PFSK-1 (cell line): ENCODE data around the gene AHCYL1.

Experiments
- FOXP2 ChIP-seq: optimal IDR thresholded peaks from 2 replicates; pipeline ENCODE3; 2011; ENCODE audit warnings: borderline replicate concordance, control low read depth, inconsistent platforms; ENCODE audit not compliant: insufficient read depth; ENCODE audit errors: extremely low read length, extremely low read depth
- POLR2AphosphoS5 ChIP-seq: IDR thresholded peaks from 2 replicates; pipeline ENCODE4 v1.6.1; 2012; ENCODE audit warnings: low read depth, mild to moderate bottlenecking, control low read depth, low read length, moderate library complexity
- SIN3A ChIP-seq: IDR thresholded peaks from 2 replicates; pipeline ENCODE4 v1.6.1; 2012; ENCODE audit warnings: mild to moderate bottlenecking, low read length, moderate library complexity, borderline replicate concordance; ENCODE audit not compliant: insufficient read depth
- TAF1 ChIP-seq: IDR thresholded peaks from 2 replicates; pipeline ENCODE4 v1.6.1; 2012; ENCODE audit warnings: low read length, control low read depth, borderline replicate concordance; ENCODE audit not compliant: insufficient read depth
- TF ChIP-seq, protein P1 (sequence below), 2 experiments: IDR thresholded peaks; 2 replicates each; pipeline versions ENCODE4 v1.6.1 to v1.8.0; 2011 to 2012; ENCODE audit warnings: low read depth in 2 of 2, low read length in 2 of 2, control low read depth in 1 of 2, inconsistent platforms in 1 of 2, mild to moderate bottlenecking in 1 of 2, moderate library complexity in 1 of 2; ENCODE audit not compliant: insufficient read depth in 1 of 2

Gene AHCYL1

DNA sequence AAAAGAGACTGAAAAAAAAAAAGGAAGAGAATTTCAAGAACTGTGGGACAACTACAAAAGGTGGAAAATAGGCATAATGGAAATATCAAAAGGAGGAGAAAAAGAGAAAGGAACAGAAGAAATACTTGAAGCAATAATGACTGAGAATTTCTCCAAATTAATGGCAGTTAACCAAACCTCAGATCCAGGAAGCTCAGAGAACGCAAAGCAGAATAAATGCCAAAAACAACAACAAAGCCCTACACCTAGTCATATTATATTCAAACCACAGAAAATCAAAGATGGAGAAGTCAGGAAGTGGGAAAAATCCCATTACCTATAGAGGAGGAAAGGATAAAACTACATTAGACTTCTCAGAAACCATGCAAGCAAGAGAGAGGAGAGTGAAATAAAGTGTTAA is 20.7 kb upstream of the AHCYL1 start:
- no peak for TF ChIP-seq TAF1
- TF ChIP-seq FOXP2 = no peak
- TF ChIP-seq SIN3A = no peak
- TF ChIP-seq, protein P1, sequence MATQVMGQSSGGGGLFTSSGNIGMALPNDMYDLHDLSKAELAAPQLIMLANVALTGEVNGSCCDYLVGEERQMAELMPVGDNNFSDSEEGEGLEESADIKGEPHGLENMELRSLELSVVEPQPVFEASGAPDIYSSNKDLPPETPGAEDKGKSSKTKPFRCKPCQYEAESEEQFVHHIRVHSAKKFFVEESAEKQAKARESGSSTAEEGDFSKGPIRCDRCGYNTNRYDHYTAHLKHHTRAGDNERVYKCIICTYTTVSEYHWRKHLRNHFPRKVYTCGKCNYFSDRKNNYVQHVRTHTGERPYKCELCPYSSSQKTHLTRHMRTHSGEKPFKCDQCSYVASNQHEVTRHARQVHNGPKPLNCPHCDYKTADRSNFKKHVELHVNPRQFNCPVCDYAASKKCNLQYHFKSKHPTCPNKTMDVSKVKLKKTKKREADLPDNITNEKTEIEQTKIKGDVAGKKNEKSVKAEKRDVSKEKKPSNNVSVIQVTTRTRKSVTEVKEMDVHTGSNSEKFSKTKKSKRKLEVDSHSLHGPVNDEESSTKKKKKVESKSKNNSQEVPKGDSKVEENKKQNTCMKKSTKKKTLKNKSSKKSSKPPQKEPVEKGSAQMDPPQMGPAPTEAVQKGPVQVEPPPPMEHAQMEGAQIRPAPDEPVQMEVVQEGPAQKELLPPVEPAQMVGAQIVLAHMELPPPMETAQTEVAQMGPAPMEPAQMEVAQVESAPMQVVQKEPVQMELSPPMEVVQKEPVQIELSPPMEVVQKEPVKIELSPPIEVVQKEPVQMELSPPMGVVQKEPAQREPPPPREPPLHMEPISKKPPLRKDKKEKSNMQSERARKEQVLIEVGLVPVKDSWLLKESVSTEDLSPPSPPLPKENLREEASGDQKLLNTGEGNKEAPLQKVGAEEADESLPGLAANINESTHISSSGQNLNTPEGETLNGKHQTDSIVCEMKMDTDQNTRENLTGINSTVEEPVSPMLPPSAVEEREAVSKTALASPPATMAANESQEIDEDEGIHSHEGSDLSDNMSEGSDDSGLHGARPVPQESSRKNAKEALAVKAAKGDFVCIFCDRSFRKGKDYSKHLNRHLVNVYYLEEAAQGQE (IDR thresholded peaks at IDR 0.05; ENCODE audit: insufficient read depth in 1 of 2, low read depth in 2 of 2, low read length in 2 of 2) = no peak
- no peak for TF ChIP-seq POLR2AphosphoS5

DNA sequence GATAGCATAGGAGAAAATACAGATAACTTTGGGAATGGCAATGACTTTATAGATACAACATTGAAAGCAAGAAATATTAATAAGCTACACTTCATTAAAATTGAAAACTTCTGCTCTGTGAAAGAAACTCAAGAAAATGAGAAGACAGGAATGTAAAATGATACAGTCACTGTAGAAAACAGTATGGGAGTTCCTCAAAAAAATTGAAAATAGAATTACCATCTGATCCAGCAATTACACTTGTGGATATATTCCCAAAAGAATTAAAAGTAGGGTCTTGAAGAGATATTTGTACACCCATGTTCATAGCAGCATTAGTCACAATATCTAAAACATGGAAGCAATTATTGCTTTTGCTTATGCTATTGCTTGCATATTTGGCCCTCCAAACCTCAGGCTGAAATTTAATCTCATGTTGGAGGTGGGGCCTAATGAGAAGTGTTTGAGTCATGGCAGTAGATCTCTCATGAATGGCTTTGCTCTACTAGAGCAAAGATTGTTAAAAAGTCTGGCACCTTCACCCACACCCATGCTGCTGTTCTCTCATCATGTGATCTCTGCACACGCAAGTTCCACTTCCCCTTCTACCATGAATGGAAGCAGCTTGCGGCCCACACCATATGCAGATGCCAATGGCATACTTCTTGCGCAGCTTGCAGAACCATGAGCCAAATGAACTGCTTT is 15.3 kb upstream of the AHCYL1 start:
- TF ChIP-seq POLR2AphosphoS5 (no peak), TAF1 (no peak), SIN3A (no peak), FOXP2 (no peak)
- TF ChIP-seq, protein P1 (IDR thresholded peaks at IDR 0.05; ENCODE audit: insufficient read depth in 1 of 2, low read depth in 2 of 2, low read length in 2 of 2) = no peak

DNA sequence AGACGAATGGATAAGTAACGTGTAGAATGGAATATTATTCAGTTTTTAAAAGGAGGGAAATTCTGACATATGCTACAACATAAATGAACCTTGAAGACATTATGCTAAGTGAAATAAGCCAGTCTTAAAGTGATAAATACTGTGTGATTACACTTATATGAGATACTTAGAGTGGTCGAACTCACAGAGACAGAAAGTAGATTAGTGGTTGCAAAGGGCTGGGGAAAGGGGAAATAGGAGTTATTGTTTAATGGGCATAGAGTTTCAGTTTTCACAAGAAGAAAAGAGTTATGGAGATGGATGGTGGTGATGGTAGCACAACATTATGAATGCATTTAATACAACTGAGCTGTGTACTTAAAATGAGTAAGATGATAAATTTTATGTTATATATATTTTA is 14.7 kb upstream of the AHCYL1 start:
- no peak for TF ChIP-seq FOXP2
- TF ChIP-seq, protein P1 (IDR thresholded peaks at IDR 0.05; ENCODE audit: insufficient read depth in 1 of 2, low read depth in 2 of 2, low read length in 2 of 2) = no peak
- TF ChIP-seq TAF1 = no peak
- no peak for TF ChIP-seq POLR2AphosphoS5
- no peak for TF ChIP-seq SIN3A

DNA sequence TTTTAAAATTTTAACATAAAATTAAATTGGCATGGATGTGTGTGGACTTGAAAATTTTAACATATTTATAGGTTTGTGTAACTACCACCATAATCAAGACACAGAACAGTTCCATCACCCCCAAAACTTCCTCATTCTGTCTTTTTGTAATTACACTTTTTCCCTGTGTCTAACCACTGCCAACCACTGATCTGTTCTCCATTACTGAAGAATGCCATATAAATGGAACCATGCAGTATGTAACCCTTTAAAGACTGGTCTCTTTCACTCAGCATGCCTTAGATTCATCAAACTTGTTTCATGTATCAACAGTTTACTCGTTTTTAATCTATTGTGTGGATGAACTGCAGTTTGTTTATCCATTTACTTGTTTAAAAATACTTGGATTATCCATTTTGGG is 13.0 kb upstream of the AHCYL1 start:
- TF ChIP-seq POLR2AphosphoS5 (no peak), SIN3A (no peak), TAF1 (no peak), FOXP2 (no peak)
- TF ChIP-seq, protein P1 (IDR thresholded peaks at IDR 0.05; ENCODE audit: insufficient read depth in 1 of 2, low read depth in 2 of 2, low read length in 2 of 2) = no peak

DNA sequence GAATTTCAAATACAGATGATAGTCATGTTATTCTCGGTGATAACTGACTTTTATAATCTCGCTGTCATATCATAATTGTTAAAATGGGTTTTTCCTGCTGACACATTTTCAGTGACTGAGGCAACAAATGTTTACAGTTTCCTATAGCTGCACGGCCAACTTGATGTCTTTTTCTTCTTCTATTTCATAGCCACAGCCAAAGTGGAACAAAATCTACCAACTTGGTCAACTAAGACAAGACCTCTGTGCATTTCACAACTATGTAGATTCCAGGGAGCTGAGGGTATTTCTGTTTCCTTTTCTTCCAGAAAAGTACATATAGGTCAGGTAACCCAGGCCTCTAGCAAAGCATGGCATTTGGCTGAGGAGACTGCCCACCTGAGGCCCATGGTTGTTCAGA is 10.4 kb upstream of the AHCYL1 start:
- no peak for TF ChIP-seq TAF1
- TF ChIP-seq SIN3A = no peak
- TF ChIP-seq, protein P1 (IDR thresholded peaks at IDR 0.05; ENCODE audit: insufficient read depth in 1 of 2, low read depth in 2 of 2, low read length in 2 of 2) = no peak
- no peak for TF ChIP-seq FOXP2
- TF ChIP-seq POLR2AphosphoS5 = no peak
